ENCODE results near the gene SMIM14.
"Not testable (repeated sequence)": the region's sequence is repeated elsewhere in the genome, so short reads cannot be mapped to it uniquely, and the experiment has no call there.

SMIM14 gene

GRCh38 chr4:39638354-39639239, at the start of gene SMIM14:
TSS of gene SMIM14 (minus strand) at chr4:39638865. CDS start at chr4:39605145, 33,720 bp downstream.
- DNase-seq (peak; percentile 91), ATAC-seq (peak; percentile 88)

GRCh38 chr4:39687014-39687413, 48.3 kb upstream of the SMIM14 start:
- DNase-seq (no peak), ATAC-seq (no peak)

GRCh38 chr4:39685990-39686389, 47.3 kb upstream of the SMIM14 start:
- DNase-seq, result no peak
- ATAC-seq, result no peak

- ATAC-seq, result no peak
- DNase-seq, result no peak
Measured at GRCh38 chr4:39682138-39682537, 43.5 kb upstream of the SMIM14 start.

- not testable (repeated sequence) for ATAC-seq, DNase-seq
Measured at GRCh38 chr4:39681003-39681402, 42.3 kb upstream of the SMIM14 start.

GRCh38 chr4:39675681-39676080, 37.0 kb upstream of the SMIM14 start:
- not testable (repeated sequence) for DNase-seq, ATAC-seq

GRCh38 chr4:39670296-39670695, 31.6 kb upstream of the SMIM14 start:
- DNase-seq, ATAC-seq: not testable (repeated sequence)

- no peak for ATAC-seq
- DNase-seq, result no peak
Measured at GRCh38 chr4:39668887-39669286, 30.2 kb upstream of the SMIM14 start.

GRCh38 chr4:39667706-39668105, 29.0 kb upstream of the SMIM14 start:
- ATAC-seq (no peak), DNase-seq (no peak)

- DNase-seq (no peak), ATAC-seq (no peak)
Measured at GRCh38 chr4:39664828-39665731, 26.4 kb upstream of the SMIM14 start.

GRCh38 chr4:39662683-39663082, 24.0 kb upstream of the SMIM14 start:
- DNase-seq (no peak), ATAC-seq (no peak)

- DNase-seq, result no peak
- ATAC-seq, result no peak
Measured at GRCh38 chr4:39660757-39661156, 22.1 kb upstream of the SMIM14 start.

GRCh38 chr4:39660045-39660444, 21.4 kb upstream of the SMIM14 start:
- DNase-seq (no peak), ATAC-seq (no peak)

GRCh38 chr4:39658756-39659155, 20.1 kb upstream of the SMIM14 start:
- ATAC-seq, result no peak

GRCh38 chr4:39657465-39657864, 18.8 kb upstream of the SMIM14 start:
- ATAC-seq (peak; percentile 14), DNase-seq (no peak)

More at GRCh38 chr4:39658756-39659155, 20.1 kb upstream of the SMIM14 start:
- DNase-seq, result no peak

- ATAC-seq, result not testable (repeated sequence)
Measured at GRCh38 chr4:39656638-39657037, 18.0 kb upstream of the SMIM14 start.

GRCh38 chr4:39655876-39656275, 17.2 kb upstream of the SMIM14 start:
- DNase-seq, result no peak
- no peak for ATAC-seq

More at GRCh38 chr4:39656638-39657037, 18.0 kb upstream of the SMIM14 start:
- not testable (repeated sequence) for DNase-seq

- no peak for DNase-seq
- ATAC-seq, result no peak
Measured at GRCh38 chr4:39655211-39655610, 16.5 kb upstream of the SMIM14 start.

GRCh38 chr4:39651586-39651985, 12.9 kb upstream of the SMIM14 start:
- not testable (repeated sequence) for ATAC-seq, DNase-seq

- ATAC-seq (no peak), DNase-seq (no peak)
Measured at GRCh38 chr4:39649639-39650265, 11.1 kb upstream of the SMIM14 start.

GRCh38 chr4:39648827-39649558, 10.3 kb upstream of the SMIM14 start:
- ATAC-seq, result no peak
- no peak for DNase-seq
